Muscle of arm (tissue), 12 donors: Measurements from ENCODE around the gene COL18A1. TPM values are rescaled to one million over a fixed set of nuclear protein-coding genes. Genes with fewer than 3 reads are reported as not detected.
"Not testable (repeated sequence)": the region's sequence is repeated elsewhere in the genome, so short reads cannot be mapped to it uniquely, and the experiment has no call there.

Experiments
- DNase-seq: peaks from one replicate; pipeline ENCODE4 v3.0.0-alpha.2; 2013
- polyA plus RNA-seq, 12 donors: library from polyadenylated mRNA; unstranded; fragments of 120-200 nt; gene quantifications; one replicate each; pipeline ENCODE4 v1.2.1, GENCODE V29; 2013; ENCODE audit not compliant: insufficient read length in 12 of 12

COL18A1 gene
- polyA plus RNA-seq, 12 donors = 45.6 to 181 (median 71.3) TPM

DNA sequence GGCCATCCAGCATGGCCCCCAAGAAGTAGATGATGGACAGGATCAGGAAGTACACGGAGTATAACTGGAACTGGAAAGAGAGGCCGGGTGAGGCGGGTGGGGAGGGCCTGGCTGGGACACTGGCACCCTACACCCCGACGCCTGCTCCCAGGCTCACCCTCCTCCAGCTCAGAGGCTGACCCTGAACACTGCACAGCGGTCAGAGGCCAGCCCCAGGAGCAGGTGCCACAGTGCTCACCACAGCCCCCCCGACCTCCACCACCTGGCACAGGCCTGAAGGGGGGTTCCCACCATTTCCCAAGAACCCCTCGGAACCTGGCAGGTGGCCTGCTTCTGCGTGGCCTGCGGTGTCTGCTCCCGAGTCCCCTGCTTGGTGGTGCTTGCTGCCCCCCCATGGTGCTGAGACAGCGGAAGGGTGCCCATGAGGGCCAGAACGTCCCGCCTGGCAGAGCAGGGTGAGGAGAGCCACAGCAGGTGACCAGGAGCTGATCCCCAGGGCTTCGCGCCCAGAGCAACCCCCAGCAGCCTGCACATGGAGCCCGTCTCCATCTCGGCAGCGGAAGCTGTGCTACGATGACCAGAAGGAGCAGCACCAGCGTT is 111.2 kb downstream of the COL18A1 start:
- no peak for DNase-seq

DNA sequence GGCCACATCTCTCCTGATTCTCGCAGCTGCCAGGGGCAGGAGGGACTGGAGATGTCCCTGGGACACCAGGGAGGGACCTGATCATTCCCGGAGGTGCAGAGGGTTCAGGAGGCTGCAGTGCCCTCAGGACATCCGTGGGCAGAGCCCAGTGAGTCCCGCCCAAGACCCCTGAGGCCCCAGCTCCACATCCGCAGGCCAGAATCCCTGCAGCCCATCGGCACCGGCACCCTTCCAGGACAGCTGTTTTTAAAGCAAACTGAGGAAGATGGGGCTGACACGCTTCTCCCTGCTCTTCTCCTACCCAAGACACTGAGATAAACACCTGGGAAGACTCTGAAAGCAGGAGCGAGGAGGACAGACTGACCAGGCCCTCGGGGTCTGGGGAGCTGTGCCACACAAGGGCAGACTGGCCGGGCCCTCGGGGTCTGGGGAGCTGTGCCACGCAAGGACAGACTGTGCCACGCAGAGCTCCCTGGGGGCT is 111.7 kb downstream of the COL18A1 start:
- DNase-seq = no peak

DNA sequence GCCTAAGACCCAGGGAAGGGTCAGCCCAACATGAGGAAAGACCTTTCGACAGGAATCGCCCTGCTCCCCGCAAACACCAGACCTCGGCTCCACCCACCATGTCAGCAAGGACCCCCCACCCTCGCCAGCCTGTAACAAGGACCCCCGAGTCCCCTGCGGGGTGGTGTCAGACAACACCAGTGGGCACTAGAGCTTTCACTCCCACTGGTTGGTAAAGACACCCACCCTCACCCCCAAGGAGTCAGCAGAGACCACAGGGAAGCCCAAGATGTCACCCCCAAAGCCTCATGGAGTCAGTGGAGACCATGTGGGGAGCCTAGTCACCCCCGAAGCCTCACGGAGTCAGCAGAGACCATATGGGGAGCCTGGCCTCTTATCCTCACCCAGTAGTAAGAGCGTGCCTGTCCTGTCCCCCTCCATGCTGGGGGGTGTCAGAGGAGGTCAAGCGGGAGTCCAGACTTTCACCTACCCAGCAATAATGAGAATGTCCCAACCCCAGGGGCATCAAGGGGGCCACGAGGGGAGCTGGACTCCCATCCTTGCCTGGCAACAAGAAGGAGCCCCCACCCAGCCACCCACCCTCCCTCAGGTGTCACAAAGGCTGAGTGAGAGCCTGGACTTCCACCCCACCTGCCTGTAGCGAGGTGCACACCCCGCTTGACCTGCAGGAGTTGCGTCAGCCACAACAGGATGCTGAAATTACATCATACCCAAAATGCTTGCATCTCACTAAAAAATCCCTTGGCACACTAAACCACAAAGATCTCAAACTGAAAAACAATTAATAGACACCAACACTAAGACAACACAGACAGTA is 112.5 kb downstream of the COL18A1 start:
- no peak for DNase-seq

DNA sequence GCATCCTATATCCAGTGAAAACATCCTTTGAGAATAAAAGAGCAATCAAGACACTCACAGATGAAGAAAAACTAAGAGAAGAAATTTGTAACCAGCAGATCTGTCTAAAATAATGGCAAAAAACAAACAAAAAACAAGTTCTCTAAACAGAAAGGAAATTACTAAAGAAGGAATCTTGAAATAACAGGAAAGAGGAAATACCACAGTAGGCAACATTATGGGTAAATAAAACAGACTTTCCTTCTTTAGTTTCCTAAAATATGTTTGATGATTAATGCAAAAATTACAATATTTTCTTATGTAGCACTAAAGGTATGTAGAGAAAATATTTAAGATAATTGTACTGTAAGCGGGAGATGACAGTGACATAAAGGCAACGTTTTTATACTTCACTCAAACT is 113.8 kb downstream of the COL18A1 start:
- DNase-seq = no peak

DNA sequence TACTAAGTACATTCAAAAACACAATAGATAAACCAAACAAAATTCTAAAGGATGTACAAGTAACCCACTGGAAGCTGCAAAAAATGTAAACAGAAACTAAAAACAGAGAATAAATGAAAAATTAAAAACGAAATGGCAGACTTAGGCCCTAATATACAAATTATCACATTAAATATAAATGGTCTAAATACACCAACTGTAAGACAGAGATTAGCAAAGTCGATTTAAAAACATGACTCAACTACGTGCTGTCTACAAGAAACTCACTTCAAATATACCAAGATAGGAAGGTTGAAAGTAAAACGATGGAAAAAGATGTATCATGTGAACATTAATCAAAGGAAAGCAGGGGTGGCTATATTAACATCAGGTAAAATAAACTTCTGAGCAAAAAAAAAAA is 114.2 kb downstream of the COL18A1 start:
- DNase-seq = no peak

DNA sequence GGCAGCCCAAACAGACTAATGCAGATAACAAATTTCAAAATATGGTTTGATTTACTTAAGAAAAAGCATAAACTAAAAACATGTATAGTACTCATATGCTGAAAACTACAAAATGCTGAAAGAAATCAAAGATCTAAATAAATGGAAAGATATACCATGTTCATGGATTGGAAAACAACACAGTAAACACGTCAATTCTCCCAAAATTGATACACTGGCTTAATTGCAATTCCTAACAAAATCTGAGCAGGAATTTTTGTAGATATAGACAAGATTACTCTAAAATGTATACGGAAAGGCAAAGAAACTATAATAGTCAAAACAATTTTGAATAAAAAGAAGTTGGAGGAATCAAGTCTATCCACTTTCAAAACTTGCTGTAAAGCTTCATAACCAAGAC is 116.3 kb downstream of the COL18A1 start:
- no peak for DNase-seq

DNA sequence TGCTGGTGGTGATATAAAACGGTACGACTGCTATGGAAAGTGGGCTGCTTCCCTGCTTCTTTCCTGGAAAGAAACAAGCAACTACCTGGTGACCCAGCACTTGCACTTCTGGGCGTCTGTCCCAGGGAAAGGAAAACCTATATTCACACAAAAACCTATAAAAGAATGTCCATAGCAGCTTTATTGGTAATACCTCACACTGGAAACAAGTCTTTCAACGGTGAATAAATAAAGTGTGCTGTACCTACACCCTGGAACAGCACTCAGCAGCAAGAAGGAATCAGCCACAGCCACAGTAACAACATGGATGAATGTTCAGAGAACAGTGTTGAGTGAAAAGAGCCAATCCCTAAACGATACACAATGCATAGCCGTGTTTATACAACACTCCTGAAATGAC is 117.4 kb downstream of the COL18A1 start:
- no peak for DNase-seq

DNA sequence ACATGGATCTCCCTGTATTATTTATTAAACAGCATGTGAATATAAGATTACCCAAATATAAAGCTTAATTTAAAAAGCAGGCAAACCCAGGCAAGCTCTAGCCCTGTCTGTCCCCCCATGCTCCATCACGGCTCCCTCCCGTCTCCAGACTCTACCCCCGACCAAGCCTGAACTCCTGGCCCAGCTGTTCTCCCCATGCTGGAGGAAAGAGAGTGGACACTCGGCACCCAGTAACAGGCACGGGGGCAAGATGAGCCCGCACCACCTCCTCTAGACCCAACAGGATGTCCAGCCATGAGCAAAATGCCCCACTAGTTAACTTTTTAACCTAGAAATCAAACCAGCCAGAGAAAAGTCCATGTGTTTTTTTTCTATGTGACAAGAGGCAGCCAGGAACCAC is 118.0 kb downstream of the COL18A1 start:
- DNase-seq = no peak

DNA sequence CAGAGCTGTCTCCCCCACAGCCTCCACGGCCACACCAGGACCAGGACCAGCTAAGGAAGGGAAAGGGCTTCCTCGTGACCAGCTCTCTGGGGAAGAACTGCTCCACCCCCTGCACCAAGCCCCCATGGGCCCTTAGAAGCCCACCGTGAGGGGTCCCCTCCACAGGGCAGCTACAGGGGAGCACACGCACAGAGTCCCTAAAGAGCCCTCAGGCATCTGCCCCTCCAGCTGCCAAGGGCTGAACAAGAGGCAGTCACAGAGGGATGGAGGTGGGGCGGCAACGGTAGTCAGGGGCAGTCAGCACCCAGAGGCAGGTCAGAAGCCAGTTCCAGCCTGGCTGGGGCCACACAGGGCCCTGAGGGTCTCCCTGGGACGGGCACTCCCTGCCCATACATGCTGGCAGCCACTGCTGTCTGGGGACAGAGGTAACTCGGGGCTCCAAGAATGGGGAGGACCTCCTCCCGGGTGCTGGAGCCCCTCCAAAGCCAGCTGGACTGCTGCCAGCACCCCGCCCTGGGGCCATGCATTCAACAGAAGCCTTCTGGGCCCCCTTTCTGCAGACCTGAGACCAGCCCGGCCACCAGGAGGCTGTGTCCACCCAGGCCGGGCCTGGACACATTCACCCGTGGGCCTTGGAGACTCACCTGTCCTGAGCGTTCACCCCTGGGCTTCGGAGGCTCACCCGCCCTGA is 118.6 kb downstream of the COL18A1 start:
- DNase-seq = no peak

DNA sequence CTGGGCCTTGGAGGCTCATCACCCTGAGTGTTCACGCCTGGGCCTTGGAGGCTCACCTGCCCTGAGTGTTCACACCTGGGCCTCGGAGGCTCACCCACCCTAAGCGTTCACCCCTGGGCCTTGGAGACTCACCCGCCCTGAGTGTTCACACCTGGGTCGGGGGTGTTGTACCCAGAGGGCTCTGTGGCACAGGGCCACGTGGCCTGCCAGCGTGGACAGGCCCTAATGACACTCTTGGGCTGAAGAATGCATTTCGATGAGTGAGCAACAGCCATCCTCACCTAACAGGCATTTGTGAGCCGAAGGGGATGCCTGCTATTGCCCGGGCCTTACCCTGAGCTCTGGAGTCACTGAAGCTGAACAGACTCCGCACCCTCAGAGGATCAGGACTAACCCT is 119.8 kb downstream of the COL18A1 start:
- no peak for DNase-seq

DNA sequence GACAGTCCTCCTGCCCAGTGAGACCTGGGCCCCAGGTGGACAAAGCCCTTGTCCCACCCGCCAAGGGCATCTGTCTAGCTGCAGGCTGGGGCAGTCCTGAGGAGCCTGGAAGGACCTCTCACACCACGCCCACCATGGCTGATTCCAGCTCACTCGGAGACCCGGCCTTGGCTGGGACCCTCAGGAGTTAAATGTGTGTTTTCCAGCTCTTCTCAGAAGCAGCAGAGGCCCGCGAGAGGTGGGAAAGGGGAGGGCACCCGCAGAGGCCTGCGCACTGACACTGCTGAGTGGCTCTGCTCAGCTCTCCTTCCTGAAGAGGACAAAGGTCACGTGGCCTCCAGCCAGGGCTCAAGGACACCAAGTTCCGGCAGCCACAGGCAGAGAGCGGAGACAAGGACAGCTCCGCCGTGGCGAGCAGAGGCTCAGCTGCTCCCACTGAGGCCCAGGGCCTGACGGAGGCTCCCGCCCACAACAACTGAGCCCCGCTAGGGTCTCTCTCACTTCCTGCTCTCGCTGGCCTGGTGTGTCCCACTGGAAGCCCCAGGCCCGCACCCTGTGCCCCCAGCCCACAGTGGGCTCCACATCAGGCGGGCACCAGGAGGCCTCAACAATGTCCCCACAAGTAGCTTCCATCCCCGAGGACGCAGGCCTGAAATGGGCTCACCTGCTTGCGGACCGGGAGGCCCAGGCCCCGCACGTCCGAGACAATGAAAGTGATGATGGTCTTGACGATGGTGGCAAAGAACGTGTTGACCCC is 120.4 kb downstream of the COL18A1 start:
- DNase-seq = peak; percentile 33

DNA sequence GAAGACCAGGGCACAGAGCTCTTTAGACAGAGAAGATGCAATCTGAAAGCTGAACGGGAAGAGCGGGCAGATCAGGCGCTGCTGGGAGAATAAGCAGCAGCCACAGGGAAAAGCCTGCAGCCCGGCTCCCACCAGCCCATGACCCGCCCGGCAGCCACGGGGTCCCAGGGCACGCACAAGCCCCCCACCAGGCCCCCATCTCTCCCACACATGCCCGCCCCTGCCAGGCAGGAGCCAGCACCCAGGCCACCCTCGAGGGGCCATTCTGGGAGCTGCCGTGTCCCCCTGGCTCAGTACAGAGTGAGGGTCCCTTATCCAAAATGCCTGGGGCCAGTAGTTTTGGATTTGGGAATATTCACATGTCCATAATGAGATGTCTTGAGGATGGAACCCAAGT is 120.9 kb downstream of the COL18A1 start:
- DNase-seq = no peak

DNA sequence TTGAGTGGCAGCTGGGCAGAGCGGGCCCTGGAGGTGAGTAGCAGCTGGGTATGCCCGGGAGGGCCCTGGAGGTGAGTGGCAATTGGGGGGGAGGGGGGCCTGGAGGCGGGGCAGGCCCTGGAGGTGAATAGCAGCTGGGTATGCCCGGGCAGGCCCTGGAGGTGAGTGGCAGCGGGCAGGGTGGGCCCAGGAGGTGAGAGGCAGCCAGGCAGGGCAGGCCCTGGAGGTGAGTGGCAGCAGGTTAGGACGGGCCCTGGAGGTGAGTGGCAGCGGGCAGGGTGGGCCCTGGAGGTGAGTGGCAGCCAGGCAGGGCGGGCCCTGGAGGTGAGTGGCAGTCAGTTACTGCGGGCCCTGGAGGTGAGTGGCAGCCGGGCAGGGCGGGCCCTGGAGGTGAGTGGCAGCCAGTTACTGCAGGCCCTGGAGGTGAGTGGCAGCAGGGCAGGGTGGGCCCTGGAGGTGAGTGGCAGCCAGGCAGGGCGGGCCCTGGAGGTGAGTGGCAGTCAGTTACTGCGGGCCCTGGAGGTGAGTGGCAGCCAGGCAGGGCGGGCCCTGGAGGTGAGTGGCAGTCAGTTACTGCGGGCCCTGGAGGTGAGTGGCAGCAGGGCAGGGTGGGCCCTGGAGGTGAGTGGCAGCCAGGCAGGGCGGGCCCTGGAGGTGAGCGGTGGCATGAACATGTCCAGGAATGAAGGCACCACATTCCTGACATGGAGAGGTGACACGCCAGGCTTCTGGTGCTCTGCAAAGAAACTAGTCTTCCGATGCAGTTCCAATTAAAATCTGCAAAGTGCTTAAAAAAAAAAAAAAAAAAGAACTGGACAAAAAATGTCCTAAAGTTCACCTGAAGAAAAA is 122.4 kb downstream of the COL18A1 start:
- DNase-seq = not testable (repeated sequence)

DNA sequence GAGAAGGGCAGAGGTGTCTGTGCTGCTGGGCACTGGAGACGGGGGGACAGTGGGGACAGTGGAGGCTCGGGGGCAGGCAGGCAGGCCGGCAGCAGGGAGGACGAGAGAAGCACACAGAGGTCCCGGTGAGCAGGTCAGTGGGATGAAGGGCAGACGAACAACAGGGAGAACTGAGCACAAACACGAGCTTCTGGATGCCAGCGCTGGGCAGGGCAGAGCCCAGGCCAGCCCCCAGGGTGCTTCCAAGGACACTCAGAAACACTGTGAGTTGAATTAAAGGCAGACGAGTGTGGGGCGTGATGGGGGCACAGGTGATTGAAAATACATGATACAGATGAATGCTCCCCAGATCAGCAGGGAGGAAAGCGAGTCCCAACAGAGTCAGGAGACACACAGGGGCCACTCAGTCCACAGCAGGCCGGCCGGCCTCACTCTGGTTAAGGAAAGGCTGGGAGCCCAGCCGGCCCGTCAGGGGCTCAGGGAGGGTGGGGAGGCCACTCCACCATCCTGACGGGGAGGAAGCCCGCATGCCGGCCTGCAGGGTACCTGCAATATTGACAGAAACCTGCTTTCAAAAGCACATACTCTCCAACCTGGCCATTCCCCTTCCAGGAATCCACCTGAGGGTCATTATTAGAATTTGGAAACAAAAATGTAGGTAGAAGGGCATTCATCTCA is 123.2 kb downstream of the COL18A1 start:
- no peak for DNase-seq

DNA sequence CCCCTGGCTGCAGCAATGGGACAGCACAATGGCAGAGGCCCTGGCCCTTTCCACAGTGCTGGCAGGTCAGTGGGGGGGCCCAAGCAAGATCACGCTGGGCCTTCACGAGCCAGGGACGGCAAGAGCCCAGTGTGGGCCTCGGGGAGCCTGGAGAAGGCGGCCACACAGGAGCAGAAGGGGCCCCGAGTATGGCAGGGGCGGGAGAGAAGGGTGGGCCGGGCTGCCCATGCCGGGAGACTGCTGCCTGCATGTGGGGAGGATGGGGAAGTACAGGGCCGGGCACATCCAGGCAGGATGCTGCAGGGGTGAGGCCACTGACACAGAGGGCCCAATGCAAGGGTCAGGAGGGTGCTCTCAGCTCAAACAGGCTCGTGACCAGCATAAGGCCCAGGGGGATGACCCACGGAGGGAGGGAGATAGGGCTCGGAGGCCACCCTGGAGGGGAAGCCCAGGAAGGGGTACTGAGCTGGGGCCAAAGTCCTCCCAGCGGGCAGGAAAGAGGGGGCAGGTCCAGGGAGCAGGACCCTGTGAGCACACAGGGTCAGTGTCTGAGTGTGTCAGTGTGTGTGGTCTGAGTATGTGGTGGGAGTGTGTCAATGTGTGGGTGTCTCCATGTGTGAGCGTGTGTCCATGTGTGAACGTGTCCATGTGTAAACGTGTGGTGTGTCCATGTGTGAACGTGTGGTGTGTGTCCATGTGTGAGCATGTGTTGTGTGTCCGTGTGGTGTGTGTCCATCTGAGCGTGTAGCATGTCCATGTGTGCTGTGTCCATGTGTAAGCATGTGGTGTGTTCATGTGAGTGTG is 124.2 kb downstream of the COL18A1 start:
- no peak for DNase-seq

DNA sequence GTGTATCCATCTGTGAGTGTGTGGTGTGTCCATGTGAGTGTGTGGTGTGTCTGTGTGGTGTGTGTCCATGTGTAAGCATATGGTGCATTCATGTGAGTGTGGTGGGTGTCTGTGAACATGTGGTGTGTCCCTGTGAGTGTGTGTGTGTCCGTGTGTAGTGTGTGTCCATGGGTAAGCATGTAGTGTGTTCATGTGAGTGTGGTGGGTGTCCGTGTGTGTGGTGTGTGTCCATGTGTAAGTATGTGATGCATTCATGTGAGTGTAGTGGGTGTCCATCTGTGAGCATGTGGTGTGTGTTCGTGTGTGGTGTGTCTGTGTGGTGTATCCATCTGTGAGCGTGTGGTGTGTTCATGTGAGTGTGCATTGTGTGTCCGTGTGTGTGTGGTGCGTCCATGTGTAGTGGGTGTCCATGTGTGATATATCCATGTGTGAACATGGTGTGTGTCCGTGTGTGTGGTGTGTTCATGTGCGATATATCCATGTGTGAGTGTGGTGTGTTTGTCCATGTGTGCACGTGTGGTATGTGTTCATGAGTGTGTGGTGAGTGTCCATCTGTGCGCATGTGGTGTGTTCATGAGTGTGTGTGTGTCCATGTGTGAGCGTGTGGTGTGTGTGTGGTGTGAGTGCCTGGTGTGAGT is 124.9 kb downstream of the COL18A1 start:
- no peak for DNase-seq

DNA sequence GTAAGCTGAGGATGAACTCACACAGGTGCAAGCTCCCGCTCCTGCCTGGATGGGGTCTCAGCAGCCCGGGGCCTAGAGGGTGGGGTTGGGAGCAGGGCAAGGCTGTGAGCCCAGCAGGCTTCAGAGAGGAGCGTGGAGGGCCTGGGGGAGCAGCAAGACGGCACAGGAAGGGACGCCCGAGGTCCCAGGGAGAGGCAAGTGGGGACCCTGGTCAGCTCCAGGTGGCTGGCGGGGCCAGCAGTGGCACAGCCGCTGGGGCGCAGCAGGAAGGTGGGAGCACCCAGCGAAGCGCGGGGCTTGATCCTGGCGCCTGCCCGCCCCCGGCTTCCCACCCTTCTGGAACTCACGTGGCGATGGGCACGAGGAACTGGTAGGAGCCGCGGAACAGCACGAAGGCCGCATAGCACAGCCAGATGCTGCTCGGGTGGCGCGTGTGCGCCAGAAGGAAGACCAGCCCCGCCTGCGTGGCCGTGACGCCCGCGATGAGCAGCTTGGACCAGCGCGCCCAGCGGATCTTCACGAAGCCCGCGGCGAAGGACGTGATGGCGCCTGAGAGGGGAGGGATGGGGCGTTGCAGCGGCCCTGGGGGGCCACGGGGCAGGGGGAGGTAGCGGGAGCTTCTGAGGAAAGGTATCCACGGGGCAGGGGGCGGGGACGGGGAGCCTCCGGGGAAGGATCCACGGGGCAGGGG is 125.6 kb downstream of the COL18A1 start:
- no peak for DNase-seq

DNA sequence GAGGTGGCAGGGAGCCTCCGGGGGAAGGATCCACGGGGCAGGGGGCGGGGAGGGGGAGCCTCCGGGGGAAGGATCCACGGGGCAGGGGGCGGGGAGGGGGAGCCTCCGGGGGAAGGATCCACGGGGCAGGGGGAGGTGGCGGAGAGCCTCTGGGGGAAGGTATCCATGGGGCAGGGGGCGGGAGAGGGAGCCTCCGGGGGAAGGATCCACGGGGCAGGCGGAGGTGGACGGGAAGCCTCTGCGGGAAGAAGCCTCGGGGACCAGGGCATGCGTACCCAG is 126.1 kb downstream of the COL18A1 start:
- not testable (repeated sequence) for DNase-seq
